Neural cell (in vitro differentiated cells): ENCODE measurements around the gene HOXC9. TPM values are rescaled to one million over a fixed set of nuclear protein-coding genes. Genes with fewer than 3 reads are reported as not detected.

Experiments used
- H2AFZ ChIP-seq: fragments of 200-600, 300-800 bp; sonication (generic), shearing (Covaris generic); 2 replicates; pipeline ENCODE4 v1.6.0; 2014; ENCODE audit warnings: low read depth, mild to moderate bottlenecking, antibody characterized with exemption, low read length, moderate library complexity
- H3F3A ChIP-seq: fragments of 200-600 bp; shearing (Covaris generic); 2 replicates; pipeline ENCODE4 v1.6.1; 2016; ENCODE audit warnings: mild to moderate bottlenecking, moderate library complexity, mixed read lengths, antibody characterized with exemption, low read length; ENCODE audit not compliant: insufficient read depth, poor library complexity, severe bottlenecking
- H3K27ac ChIP-seq: fragments of 200-600, 300-800 bp; sonication (generic), shearing (Covaris generic); 2 replicates; pipeline ENCODE4 v1.5.1; 2014; ENCODE audit warnings: mild to moderate bottlenecking, low read length, moderate library complexity
- H3K27me3 ChIP-seq: fragments of 300-800, 200-600 bp; sonication (generic), shearing (Covaris generic); 2 replicates; pipeline ENCODE4 v1.6.0; 2014; ENCODE audit warnings: mild to moderate bottlenecking, low read depth, low read length, moderate library complexity; ENCODE audit not compliant: insufficient read depth
- H3K36me3 ChIP-seq: fragments of 300-800, 200-600 bp; sonication (generic), shearing (Covaris generic); 2 replicates; pipeline ENCODE4 v1.5.1; 2014; ENCODE audit warnings: mild to moderate bottlenecking, antibody characterized with exemption, low read length, moderate library complexity; ENCODE audit not compliant: insufficient read depth
- H3K4me2 ChIP-seq: fragments of 300-800, 200-600 bp; sonication (generic), shearing (Covaris generic); 2 replicates; pipeline ENCODE4 v1.6.0; 2014; ENCODE audit warnings: mild to moderate bottlenecking, low read length
- H3K4me3 ChIP-seq: fragments of 300-800, 200-600 bp; sonication (generic), shearing (Covaris generic); 2 replicates; pipeline ENCODE4 v1.5.1; 2014; ENCODE audit warnings: mild to moderate bottlenecking, low read length, moderate library complexity
- H3K79me2 ChIP-seq: fragments of 200-600 bp; shearing (Covaris generic); replicated peaks from 2 replicates; pipeline ENCODE4 v1.6.0; 2014; ENCODE audit warnings: mild to moderate bottlenecking, low read length, moderate library complexity; ENCODE audit not compliant: insufficient read depth
- H3K9ac ChIP-seq: fragments of 300-800, 200-600 bp; sonication (generic), shearing (Covaris generic); 2 replicates; pipeline ENCODE4 v1.6.1; 2016; ENCODE audit warnings: mild to moderate bottlenecking, low read length, mixed read lengths
- H3K9me2 ChIP-seq: fragments of 200-600 bp; shearing (Covaris generic); 2 replicates; pipeline ENCODE4 v1.6.1; 2016; ENCODE audit warnings: mild to moderate bottlenecking, low read length, mixed read lengths; ENCODE audit not compliant: insufficient read depth
- H3K9me3 ChIP-seq: fragments of 200-600, 300-800 bp; sonication (generic), shearing (Covaris generic); 2 replicates; pipeline ENCODE4 v1.6.1; 2016; ENCODE audit warnings: mild to moderate bottlenecking, mixed run types, low read length, moderate library complexity, mixed read lengths
- H4K20me1 ChIP-seq: fragments of 200-600 bp; shearing (Covaris generic); 2 replicates; pipeline ENCODE4 v1.6.1; 2016; ENCODE audit warnings: mild to moderate bottlenecking, mixed run types; ENCODE audit not compliant: insufficient read depth
- CTCF ChIP-seq: fragments of 450-650 bp; IDR thresholded peaks from 2 replicates; pipeline ENCODE4 v1.5.1; 2014; ENCODE audit warnings: antibody characterized with exemption, mild to moderate bottlenecking, moderate library complexity; ENCODE audit not compliant: poor library complexity, severe bottlenecking
- EP300 ChIP-seq: fragments of 450-650 bp; conservative IDR thresholded peaks from 2 replicates; pipeline ENCODE4 v1.6.1; 2014; ENCODE audit warnings: antibody characterized with exemption, mild to moderate bottlenecking, moderate library complexity; ENCODE audit not compliant: poor library complexity, severe bottlenecking
- EZH2 ChIP-seq: fragments of 200-600, 300-800 bp; shearing (Covaris generic), sonication (generic); IDR thresholded peaks from 2 replicates; pipeline ENCODE4 v1.6.1; 2014; ENCODE audit warnings: antibody characterized with exemption, low read length, borderline replicate concordance, mild to moderate bottlenecking; ENCODE audit not compliant: insufficient read depth, poor library complexity, severe bottlenecking
- MXI1 ChIP-seq: fragments of 450-650 bp; conservative IDR thresholded peaks from 2 replicates; pipeline ENCODE4 v1.6.1; 2014; ENCODE audit warnings: antibody characterized with exemption, mild to moderate bottlenecking; ENCODE audit not compliant: poor library complexity, severe bottlenecking
- POLR2AphosphoS5 ChIP-seq: IDR thresholded peaks from 2 replicates; pipeline ENCODE4 v1.6.1; 2012
- RAD21 ChIP-seq: fragments of 450-650 bp; conservative IDR thresholded peaks from 2 replicates; pipeline ENCODE4 v1.6.1; 2014; ENCODE audit warnings: antibody characterized with exemption, mild to moderate bottlenecking, moderate library complexity
- SMC3 ChIP-seq: fragments of 450-650 bp; conservative IDR thresholded peaks from 2 replicates; pipeline ENCODE4 v1.6.1; 2014; ENCODE audit warnings: antibody characterized with exemption, mild to moderate bottlenecking, moderate library complexity; ENCODE audit not compliant: poor library complexity
- TAF1 ChIP-seq: IDR thresholded peaks from 2 replicates; pipeline ENCODE4 v1.6.1; 2012; ENCODE audit warnings: low read depth
- polyA plus RNA-seq: library from polyadenylated mRNA; depleted of rRNA; stranded (reverse); fragments of >200 nt; gene quantifications from 2 replicates; pipeline ENCODE4 v1.2.3, GENCODE V29; 2014
- TF ChIP-seq, protein P1 (sequence below): IDR thresholded peaks from 2 replicates; pipeline ENCODE4 v1.6.1; 2012; ENCODE audit warnings: borderline replicate concordance

Gene HOXC9
- polyA plus RNA-seq, 1 donor from 2014 or later: not detected

DNA sequence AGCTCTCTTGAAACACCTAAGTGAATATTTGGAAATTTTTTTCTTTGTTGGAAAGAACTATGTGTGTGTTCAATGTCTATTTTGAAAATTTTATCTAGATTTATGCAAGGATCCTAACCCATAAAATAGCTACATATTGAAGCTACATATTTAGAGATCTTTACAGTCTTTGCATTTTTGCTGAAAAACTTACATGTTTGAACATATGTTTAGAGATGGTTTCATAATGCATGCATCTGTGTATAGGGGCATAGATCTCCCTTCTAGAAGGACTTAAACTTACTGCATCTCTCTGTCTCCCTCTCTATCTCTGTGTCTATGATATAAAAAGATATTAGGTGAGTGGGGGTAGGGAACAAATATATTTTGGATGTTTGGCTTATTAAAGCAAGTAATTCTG, 45.4 kb downstream of the HOXC9 start:
- Histone ChIP-seq H3K4me3 (no peak overlapping the region), H2AFZ (no peak overlapping the region), H3F3A (no peaks in the 10 kb centered on the region), H3K9ac (no peak overlapping the region), H4K20me1 (no peaks in the 10 kb centered on the region), H3K9me2 (no peaks in the 10 kb centered on the region), H3K36me3 (no peaks in the 10 kb centered on the region), H3K79me2 (no peaks in the 10 kb centered on the region), H3K4me2 (no peak overlapping the region), H3K27me3 (peaks cover 99% of the 10 kb centered on the region), H3K9me3 (no peaks in the 10 kb centered on the region), H3K27ac (no peak overlapping the region)
- TF ChIP-seq EZH2 (no peak), RAD21 (no peak), EP300 (no peak), SMC3 (no peak), POLR2AphosphoS5 (no peak)

DNA sequence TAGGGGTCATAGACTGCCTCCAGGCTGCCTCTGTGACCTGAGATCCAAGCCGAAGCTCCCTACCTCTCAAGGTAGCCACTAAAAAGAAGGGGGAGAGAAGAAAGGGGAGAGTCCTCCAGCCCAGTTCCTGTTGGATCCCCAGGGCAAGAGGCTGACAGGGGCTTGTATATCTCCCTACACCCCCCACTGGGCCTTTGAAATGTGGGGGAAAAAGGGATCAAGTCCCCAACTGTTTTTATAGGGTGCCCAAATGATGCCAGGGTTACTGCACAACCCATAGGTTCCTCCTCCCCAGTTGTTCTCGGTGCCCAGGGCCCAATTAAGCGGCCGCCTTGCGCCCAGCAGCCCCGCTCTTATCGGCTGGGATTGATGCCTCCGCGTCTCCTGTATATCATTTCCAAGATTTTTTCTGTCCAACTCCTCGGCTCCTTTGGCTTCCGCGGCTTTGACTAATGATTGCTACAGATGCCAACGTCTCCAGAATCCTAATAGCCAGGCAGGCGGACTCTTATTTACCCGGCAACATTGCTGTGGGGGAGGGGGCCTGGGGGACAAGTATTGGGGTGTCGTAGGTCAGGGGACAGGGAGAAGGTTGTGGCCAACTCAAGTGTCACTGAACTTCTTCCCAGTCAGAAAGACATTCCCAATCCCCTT, 46.0 kb downstream of the HOXC9 start:
- no peaks in the 10 kb centered on the region for H3K79me2 ChIP-seq
- no peaks in the 10 kb centered on the region for H3K36me3 ChIP-seq
- H3K27ac ChIP-seq: no peak overlapping the region
- no peaks in the 10 kb centered on the region for H4K20me1 ChIP-seq
- H3K27me3 ChIP-seq: peaks cover 99% of the 10 kb centered on the region
- no peaks in the 10 kb centered on the region for H3F3A ChIP-seq
- H3K9ac ChIP-seq: no peak overlapping the region
- H3K9me2 ChIP-seq: no peaks in the 10 kb centered on the region
- no peak overlapping the region for H3K4me2 ChIP-seq
- TF ChIP-seq EP300: no peak
- TF ChIP-seq POLR2AphosphoS5: no peak
- no peak for TF ChIP-seq SMC3
- no peak for TF ChIP-seq RAD21
- TF ChIP-seq, protein P1, sequence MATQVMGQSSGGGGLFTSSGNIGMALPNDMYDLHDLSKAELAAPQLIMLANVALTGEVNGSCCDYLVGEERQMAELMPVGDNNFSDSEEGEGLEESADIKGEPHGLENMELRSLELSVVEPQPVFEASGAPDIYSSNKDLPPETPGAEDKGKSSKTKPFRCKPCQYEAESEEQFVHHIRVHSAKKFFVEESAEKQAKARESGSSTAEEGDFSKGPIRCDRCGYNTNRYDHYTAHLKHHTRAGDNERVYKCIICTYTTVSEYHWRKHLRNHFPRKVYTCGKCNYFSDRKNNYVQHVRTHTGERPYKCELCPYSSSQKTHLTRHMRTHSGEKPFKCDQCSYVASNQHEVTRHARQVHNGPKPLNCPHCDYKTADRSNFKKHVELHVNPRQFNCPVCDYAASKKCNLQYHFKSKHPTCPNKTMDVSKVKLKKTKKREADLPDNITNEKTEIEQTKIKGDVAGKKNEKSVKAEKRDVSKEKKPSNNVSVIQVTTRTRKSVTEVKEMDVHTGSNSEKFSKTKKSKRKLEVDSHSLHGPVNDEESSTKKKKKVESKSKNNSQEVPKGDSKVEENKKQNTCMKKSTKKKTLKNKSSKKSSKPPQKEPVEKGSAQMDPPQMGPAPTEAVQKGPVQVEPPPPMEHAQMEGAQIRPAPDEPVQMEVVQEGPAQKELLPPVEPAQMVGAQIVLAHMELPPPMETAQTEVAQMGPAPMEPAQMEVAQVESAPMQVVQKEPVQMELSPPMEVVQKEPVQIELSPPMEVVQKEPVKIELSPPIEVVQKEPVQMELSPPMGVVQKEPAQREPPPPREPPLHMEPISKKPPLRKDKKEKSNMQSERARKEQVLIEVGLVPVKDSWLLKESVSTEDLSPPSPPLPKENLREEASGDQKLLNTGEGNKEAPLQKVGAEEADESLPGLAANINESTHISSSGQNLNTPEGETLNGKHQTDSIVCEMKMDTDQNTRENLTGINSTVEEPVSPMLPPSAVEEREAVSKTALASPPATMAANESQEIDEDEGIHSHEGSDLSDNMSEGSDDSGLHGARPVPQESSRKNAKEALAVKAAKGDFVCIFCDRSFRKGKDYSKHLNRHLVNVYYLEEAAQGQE: no peak
- TF ChIP-seq EZH2: no peak
- TF ChIP-seq MXI1: no peak
- no peak for TF ChIP-seq CTCF
- TF ChIP-seq TAF1: no peak
- H2AFZ ChIP-seq: no peak overlapping the region
- H3K4me3 ChIP-seq: no peak overlapping the region
- no peaks in the 10 kb centered on the region for H3K9me3 ChIP-seq
